GM20431 (cell line): ENCODE results near the gene MAD1L1.
"Not testable (repeated sequence)": the region's sequence is repeated elsewhere in the genome, so short reads cannot be mapped to it uniquely, and the experiment has no call there.

ENCODE experiments used
- in situ Hi-C: fragments of 300-500 bp; cut with MseI, MboI; formaldehyde crosslinking; loops from one replicate; pipeline ENCODE4 v1.15.0; 2020; ENCODE audit warnings: low sequenced_read_pairs; ENCODE audit not compliant: unreplicated experiment

Gene MAD1L1

GRCh38 chr7:2232766-2233520 lies at the start of gene MAD1L1:
TSS of gene MAD1L1 (minus strand) at chr7:2232945. CDS start at chr7:2230133, 2,812 bp downstream.
- in situ Hi-C loops: no loop called here

GRCh38 chr7:2282185-2282751 lies 49.5 kb upstream of the MAD1L1 start:
- in situ Hi-C loops: no loop called here

- in situ Hi-C loops: no loop called here
These were observed 48.8 kb upstream of the MAD1L1 start for GRCh38 chr7:2281541-2281940.

- in situ Hi-C loops: no loop called here
These were observed 47.7 kb upstream of the MAD1L1 start for GRCh38 chr7:2280424-2280823.

GRCh38 chr7:2279896-2280295 lies 47.2 kb upstream of the MAD1L1 start:
- in situ Hi-C loops: no loop called here

GRCh38 chr7:2278026-2278425 lies 45.3 kb upstream of the MAD1L1 start:
- in situ Hi-C loops: no loop called here

- in situ Hi-C loops: no loop called here
These were observed 43.4 kb upstream of the MAD1L1 start for GRCh38 chr7:2276107-2276506.

GRCh38 chr7:2275101-2275500 lies 42.4 kb upstream of the MAD1L1 start:
- in situ Hi-C loops: no loop called here

GRCh38 chr7:2274666-2275065 lies 41.9 kb upstream of the MAD1L1 start:
- in situ Hi-C loops: no loop called here

GRCh38 chr7:2273866-2274265 lies 41.1 kb upstream of the MAD1L1 start:
- in situ Hi-C loops: no loop called here

- in situ Hi-C loops: no loop called here
These were observed 39.3 kb upstream of the MAD1L1 start for GRCh38 chr7:2272031-2272430.

GRCh38 chr7:2271273-2272026 lies 38.7 kb upstream of the MAD1L1 start:
- in situ Hi-C loops: no loop called here

GRCh38 chr7:2270495-2270894 lies 37.8 kb upstream of the MAD1L1 start:
- in situ Hi-C loops: no loop called here

- in situ Hi-C loops: no loop called here
These were observed 37.3 kb upstream of the MAD1L1 start for GRCh38 chr7:2269991-2270460.

- in situ Hi-C loops: not testable (repeated sequence)
These were observed 36.6 kb upstream of the MAD1L1 start for GRCh38 chr7:2269089-2269990.

GRCh38 chr7:2266911-2267310 lies 34.2 kb upstream of the MAD1L1 start:
- in situ Hi-C loops: no loop called here

GRCh38 chr7:2264158-2264557 lies 31.4 kb upstream of the MAD1L1 start:
- in situ Hi-C loops: no loop called here

GRCh38 chr7:2263176-2263575 lies 30.4 kb upstream of the MAD1L1 start:
- in situ Hi-C loops: no loop called here

- in situ Hi-C loops: no loop called here
These were observed 28.9 kb upstream of the MAD1L1 start for GRCh38 chr7:2261611-2262010.

- in situ Hi-C loops: no loop called here
These were observed 28.1 kb upstream of the MAD1L1 start for GRCh38 chr7:2260820-2261219.
